NOMO-1 treated with DMSO at 0.1 percent for 48 hours (cell line): Measurements from ENCODE around the gene ZNF689.
A peak's percentile ranks its signal among the peaks of the same experiment; 100 is the strongest.

ENCODE experiments used
- DNase-seq: peaks from one replicate; lab custom pipeline; 2025; ENCODE audit not compliant: unreplicated experiment; lab: John Stamatoyannopoulos, UW

Gene ZNF689

GRCh38 chr16:30566531-30566930, 43.7 kb downstream of the ZNF689 start:
- DNase-seq = no peak

DNA sequence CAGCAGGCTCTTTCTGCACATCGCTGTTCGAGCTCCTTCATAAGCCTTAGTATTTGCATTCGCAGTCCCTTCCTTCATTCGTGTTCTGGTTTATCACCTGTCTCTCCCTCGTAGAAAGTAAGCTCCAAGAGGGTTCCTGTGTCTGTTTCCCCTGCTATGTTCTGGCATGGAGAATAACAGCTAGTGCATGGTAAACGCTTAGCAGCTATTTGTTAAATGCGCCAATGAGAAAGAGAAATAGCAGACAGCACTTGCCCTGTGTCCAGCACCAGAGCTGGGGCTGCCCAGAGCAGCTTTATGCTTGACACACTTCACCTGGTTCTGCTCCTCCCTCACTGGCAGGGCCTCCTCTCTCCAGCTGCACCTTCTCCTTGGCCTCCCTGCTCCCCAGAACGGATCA, 44.2 kb downstream of the ZNF689 start:
- no peak for DNase-seq

- DNase-seq = no peak
Observed at GRCh38 chr16:30565526-30565925, 44.7 kb downstream of the ZNF689 start.

- no peak for DNase-seq
Observed at GRCh38 chr16:30562021-30562420, 48.2 kb downstream of the ZNF689 start.

GRCh38 chr16:30561089-30561816, 48.9 kb downstream of the ZNF689 start:
- no peak for DNase-seq

- DNase-seq = peak; percentile 68
Observed at GRCh38 chr16:30559690-30560089, 50.5 kb downstream of the ZNF689 start.

DNA sequence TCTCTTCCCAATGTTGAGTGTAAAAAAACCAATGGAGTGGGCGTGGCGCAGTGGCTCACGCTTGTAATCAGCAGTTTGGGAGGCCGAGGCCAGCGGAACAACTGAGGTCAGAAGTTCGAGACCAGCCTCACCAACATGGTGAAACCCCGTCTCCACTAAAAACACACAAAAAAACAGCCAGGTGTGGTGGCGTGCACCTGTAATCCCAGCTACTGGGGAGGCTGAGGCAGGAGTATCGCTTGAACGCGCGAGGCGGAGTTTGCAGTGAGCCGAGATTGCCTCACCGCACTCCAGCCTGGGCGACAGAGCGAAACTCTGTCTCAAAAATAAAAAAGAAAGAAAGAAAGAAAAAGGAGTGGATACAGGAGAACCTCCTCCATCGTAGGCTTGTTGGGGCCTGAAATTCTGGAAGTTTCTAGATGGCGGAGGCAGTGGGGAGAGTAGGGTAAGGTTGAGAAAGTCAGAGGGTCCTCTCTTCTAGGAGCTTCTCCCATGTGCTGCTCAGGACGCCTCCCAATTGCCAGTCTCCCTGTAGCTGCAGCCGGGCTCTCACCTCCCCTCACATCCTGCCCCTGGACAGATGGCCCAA, 51.3 kb downstream of the ZNF689 start:
- DNase-seq = no peak

DNA sequence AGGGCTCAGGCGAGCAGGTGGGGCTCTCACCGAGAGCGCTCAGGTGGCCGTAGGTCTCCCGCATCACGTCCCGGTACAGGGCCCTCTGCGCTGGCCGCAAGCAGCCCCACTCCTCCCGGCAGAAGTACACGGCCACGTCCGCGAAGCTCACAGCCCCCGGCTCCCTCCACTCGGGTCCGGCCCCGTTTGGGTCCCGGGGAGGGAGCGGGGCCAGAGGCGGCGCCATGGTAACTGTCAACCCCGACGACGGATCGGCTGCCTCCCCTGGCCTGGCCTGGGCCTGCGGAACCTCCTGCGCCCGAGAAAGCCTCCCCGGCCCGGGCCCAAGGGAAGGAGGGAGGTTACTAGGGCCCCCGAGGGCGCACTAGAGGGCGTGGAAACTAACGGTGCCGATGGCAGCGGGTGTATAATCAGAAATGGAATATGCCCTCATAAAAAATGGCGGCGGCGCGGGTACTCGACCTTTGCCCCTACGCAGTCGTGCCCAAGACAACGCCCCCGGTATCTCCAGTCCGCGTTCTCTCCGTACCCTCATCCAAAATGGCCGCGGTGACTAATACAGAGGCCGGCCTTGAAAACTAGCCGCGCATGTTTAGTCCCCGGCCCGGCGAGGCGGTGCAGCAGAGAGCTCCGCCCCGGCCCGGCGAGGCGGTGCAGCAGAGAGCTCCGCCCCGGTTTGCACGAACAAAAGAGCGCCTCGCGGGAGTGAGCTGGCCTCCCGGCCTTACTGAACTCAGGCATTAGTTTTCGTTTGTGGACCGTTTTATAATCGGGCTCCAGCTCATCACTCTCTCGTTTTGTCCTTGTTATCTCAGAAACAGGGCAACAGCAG, 52.0 kb downstream of the ZNF689 start, which contains the start of gene ZNF764:
TSS of gene ZNF764 (minus strand) at position 418 of the 832 bp plus-strand sequence. CDS start at position 226, 192 bp downstream.
- DNase-seq = peak; percentile 98

DNA sequence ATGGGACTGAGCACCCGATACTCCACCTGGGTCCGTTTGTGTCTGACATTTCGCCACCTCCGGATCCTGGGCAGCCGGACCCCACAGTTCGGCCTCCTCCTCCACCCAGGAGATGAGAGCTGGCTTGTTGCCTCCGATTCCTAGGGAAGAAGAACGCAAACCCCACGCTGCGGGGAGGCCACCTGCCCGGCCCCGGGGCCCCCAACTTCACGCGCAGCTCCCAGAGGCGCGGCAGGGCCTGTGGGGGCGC, 52.6 kb downstream of the ZNF689 start:
- no peak for DNase-seq

DNA sequence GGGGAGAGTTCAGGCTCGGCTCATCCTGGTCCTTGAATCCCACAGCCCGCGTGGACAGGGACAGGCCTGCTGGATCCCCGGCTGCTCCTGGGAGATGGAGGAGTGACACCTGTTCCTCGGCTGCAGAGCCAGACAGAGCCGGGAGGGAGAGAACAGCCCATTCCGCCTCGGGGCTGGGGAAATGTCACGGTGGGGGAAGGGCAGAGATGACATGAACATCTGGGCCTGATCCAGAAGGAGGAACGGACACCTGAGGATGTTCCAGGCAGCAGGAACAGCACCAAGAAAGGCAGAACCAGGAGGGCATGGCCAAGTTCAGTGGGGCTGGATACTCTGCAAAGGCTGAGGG, 54.1 kb downstream of the ZNF689 start:
- DNase-seq = no peak

- no peak for DNase-seq
Observed at GRCh38 chr16:30555315-30556124, 54.7 kb downstream of the ZNF689 start.

DNA sequence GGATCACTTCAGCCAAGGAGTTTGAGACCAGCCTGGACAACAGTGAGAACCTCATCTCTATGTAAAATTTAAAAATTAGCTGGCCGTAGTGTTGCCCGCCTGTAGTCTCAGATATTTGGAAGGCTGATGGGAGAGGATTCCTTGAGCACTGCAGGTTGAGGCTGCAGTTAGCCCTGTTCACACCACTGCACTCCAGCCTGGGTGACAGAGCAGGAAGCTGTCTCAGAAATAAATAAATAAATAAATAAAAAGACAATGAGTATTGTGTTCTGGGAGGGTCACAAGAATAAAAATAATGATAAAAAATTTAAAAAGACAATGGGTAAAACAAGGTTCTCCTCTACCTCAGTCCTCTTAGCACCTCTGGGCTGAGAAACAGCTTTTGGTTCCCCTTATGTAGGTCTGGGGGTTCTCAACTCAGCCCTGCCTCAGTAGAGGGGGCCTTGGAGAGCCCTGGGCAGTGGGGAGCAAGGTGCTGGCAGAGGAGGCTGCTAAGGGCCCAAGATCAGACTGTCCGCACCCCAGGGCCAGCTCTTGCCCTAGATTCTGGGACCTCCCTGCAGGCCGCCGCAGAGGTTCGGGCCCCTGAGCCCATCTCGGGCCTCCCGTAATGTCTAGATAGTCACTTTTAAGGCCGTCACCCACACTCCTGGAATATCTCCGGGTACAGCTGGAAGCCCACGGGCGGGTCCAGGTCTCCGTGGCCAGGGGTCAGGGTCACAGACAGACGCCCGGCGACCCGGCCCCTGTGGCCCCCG, 55.5 kb downstream of the ZNF689 start:
- no peak for DNase-seq

- DNase-seq = no peak
Observed at GRCh38 chr16:30553393-30553899, 56.7 kb downstream of the ZNF689 start.

GRCh38 chr16:30552956-30553355, 57.2 kb downstream of the ZNF689 start:
- DNase-seq = no peak
